ENCODE measurements around the gene SLC16A2.

The SLC16A2 gene

DNA sequence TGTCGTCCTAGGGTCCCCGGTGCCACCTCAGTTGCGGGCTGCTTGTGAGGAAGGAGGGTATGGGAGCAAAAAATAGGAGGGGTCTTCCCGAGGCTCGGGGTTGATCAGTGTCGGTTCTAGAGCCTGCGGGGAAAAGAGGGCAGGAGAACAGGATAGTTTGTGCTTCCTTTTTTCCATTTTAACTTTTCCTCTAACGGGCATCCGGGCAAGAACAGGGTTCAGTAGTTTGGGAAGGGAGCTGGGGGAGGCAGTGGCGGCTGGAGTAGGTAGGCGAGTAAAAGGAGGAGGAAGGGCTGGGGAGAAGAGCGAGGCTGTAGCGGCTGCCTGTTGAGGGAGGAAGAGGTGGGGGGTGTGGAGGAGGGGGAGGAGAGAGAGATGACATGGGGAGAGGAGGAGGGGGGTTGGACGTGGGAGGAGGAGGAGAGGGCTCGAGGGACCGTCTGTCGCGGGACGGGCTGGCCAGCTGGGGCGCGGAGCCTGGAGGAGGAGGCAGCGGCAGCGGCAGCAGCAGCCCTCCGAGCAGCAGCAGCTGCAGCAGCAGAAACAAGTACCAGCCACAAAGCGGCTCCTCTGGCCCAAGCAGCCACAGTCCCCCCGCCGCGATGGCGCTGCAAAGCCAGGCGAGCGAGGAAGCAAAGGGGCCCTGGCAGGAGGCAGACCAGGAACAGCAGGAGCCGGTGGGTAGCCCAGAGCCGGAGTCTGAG, at the start of gene SLC16A2:
Gene SLC16A2, plus strand, starts transcription at position 458 of the 704 bp plus-strand sequence. Its CDS starts 145 bp downstream, at position 603.
- peak within 1 kb of the TSS; percentile 71 for H3K9ac ChIP-seq (ENCODE audit: low read length)
- peaks cover 18% of the 10 kb centered on the region; the same call in 1 of the 2 replicates for H3K27me3 ChIP-seq (ENCODE audit: control insufficient read depth, insufficient read depth, low read length)
- no peaks in the 10 kb centered on the region for H3K9me3 ChIP-seq (ENCODE audit: control insufficient read depth, insufficient read depth, low read depth, low read length)
- H3K27ac ChIP-seq (ENCODE audit: low read depth, low read length) = peak within 1 kb of the TSS; percentile 58; the same call in 1 of the 2 replicates
- H3K36me3 ChIP-seq (ENCODE audit: control insufficient read depth, insufficient read depth, low read length) = no peaks in the 10 kb centered on the region
- H3K4me3 ChIP-seq (ENCODE audit: low read depth, low read length) = peak within 1 kb of the TSS; percentile 80
- peaks cover 20% of the 10 kb centered on the region for H3K4me1 ChIP-seq (ENCODE audit: control insufficient read depth, insufficient read depth, low read length)

DNA sequence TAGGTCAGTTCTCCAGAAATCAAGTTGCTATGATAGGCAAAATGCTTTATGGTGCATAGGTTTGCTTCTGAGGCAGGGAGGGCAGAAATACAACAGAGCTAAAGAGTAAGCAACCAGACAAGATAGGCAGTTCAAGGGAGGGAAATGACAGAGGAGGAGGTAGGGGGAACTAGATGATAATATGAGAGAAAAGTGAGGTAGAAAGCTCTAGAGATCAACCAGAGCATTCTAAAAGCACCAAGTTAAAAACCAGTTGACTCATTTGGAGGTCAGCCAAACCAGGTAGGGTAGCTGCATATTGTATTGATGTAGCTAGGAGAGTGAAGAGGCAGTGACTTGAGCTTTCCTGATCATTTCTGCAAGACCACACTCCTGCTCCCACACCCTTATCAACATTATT, 49.0 kb upstream of the SLC16A2 start:
- H3K27ac ChIP-seq (ENCODE audit: low read depth, low read length) = no peak overlapping the region
- H3K27me3 ChIP-seq (ENCODE audit: control insufficient read depth, insufficient read depth, low read length) = peaks cover 15% of the 10 kb centered on the region; the same call in 1 of the 2 replicates
- H3K9ac ChIP-seq (ENCODE audit: low read length) = no peak overlapping the region
- no peaks in the 10 kb centered on the region for H3K4me1 ChIP-seq (ENCODE audit: control insufficient read depth, insufficient read depth, low read length)
- H3K9me3 ChIP-seq (ENCODE audit: control insufficient read depth, insufficient read depth, low read depth, low read length) = peaks cover 2% of the 10 kb centered on the region; the same call in 1 of the 2 replicates
- H3K4me3 ChIP-seq (ENCODE audit: low read depth, low read length) = no peak overlapping the region
- no peaks in the 10 kb centered on the region for H3K36me3 ChIP-seq (ENCODE audit: control insufficient read depth, insufficient read depth, low read length)

DNA sequence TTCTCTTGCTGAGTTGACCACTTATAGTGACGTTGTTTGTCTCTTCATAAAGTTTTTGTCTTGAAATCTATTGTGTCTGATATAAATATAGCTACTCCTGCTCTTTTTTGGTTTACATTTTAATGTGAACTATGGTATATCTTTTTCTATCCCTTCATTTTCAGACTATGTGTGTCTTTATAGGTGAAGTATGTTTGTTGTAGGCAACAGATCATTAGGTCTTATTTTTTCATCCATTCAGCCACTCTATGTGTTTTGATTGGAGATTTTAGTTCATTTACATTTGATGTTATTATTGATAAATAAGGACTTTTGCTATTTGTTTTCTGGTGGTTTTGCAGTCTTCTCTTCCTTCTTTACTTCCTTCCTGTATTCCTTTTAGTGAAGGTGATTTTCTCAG, 44.0 kb upstream of the SLC16A2 start:
- Histone ChIP-seq H3K4me3 (ENCODE audit: low read depth, low read length) (no peak overlapping the region), H3K9me3 (ENCODE audit: control insufficient read depth, insufficient read depth, low read depth, low read length) (no peaks in the 10 kb centered on the region), H3K27me3 (ENCODE audit: control insufficient read depth, insufficient read depth, low read length) (peaks cover 4% of the 10 kb centered on the region; the same call in 1 of the 2 replicates), H3K9ac (ENCODE audit: low read length) (no peak overlapping the region), H3K27ac (ENCODE audit: low read depth, low read length) (no peak overlapping the region), H3K4me1 (ENCODE audit: control insufficient read depth, insufficient read depth, low read length) (peaks cover 4% of the 10 kb centered on the region; the same call in 1 of the 2 replicates), H3K36me3 (ENCODE audit: control insufficient read depth, insufficient read depth, low read length) (no peaks in the 10 kb centered on the region)

DNA sequence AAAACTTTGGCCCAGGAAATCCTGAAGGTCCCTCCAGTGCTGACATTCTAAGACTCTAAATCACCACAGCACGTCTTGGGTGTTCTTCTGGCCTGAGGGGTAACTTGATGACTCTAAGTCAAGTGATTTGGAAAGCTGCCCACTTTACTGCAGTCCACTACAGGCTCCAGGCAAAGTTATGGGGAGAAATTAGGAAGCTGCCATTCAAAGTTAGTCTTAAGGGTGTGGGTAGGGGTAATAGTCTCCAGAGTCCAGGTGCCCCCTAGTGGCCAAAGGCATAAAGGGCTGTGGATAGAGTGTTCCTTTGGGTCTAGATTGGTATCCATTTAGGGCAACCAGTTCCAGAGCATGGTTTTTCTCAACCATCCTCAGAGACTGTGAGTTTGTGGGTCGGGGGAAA, 38.7 kb upstream of the SLC16A2 start:
- Histone ChIP-seq H3K27me3 (ENCODE audit: control insufficient read depth, insufficient read depth, low read length) (no peaks in the 10 kb centered on the region), H3K36me3 (ENCODE audit: control insufficient read depth, insufficient read depth, low read length) (no peaks in the 10 kb centered on the region), H3K27ac (ENCODE audit: low read depth, low read length) (no peak overlapping the region), H3K4me3 (ENCODE audit: low read depth, low read length) (no peak overlapping the region), H3K9ac (ENCODE audit: low read length) (peak overlapping the region; percentile 5), H3K4me1 (ENCODE audit: control insufficient read depth, insufficient read depth, low read length) (peaks cover 8% of the 10 kb centered on the region), H3K9me3 (ENCODE audit: control insufficient read depth, insufficient read depth, low read depth, low read length) (no peaks in the 10 kb centered on the region)

DNA sequence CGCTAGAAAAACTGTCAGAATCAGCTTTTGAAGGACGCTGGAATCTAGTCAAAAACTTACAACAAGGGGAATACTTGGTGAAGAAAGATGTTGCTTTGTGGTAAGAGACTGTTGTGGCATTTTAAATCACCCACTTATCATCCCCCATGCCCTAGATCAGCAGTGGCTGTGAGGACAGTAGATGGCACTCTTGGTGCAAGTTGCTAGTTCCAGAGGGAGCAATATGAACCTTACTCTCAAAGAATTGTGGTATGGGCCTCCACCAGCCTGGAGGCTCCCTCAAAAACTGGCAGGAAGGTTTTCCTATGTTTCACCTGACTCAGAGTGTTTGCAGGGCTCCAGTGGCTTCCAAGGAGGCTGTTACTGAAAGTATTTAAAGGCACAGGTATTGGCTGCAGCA, 37.7 kb upstream of the SLC16A2 start:
- H3K9ac ChIP-seq (ENCODE audit: low read length) = no peak overlapping the region
- no peak overlapping the region for H3K4me3 ChIP-seq (ENCODE audit: low read depth, low read length)
- no peaks in the 10 kb centered on the region for H3K9me3 ChIP-seq (ENCODE audit: control insufficient read depth, insufficient read depth, low read depth, low read length)
- no peaks in the 10 kb centered on the region for H3K27me3 ChIP-seq (ENCODE audit: control insufficient read depth, insufficient read depth, low read length)
- no peaks in the 10 kb centered on the region for H3K36me3 ChIP-seq (ENCODE audit: control insufficient read depth, insufficient read depth, low read length)
- no peak overlapping the region for H3K27ac ChIP-seq (ENCODE audit: low read depth, low read length)
- peaks cover 8% of the 10 kb centered on the region for H3K4me1 ChIP-seq (ENCODE audit: control insufficient read depth, insufficient read depth, low read length)

DNA sequence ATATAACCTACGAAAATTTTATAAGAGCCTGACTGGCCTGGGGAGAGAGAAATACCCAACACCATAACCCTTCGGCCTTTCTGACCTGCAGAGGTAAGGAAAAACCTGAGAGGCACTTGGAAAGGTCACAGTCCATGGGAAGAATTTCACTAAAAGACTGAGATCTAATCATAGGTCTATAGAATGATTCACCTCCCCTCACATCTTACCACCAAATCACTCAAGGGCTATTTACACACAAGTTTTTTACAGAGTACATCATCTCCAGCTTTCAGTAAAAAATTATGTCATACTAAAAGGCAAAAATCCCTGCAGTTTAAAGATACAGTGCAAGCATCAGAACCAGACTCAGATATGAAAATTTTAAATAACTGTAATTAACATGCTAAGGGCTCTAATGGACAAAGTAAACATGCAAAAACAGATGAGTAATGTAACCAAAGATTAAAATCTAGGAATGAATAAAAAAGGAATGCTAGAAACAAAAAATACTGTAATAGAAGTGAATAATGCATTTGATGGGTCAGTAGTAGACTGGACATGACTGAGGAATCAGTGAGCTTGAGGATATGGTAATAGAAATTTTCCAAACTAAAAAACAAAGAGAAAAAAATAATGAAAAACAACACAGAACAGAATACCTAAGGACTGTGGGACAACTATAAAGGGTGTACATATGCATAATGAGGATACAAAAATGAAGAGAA, 32.1 kb upstream of the SLC16A2 start:
- Histone ChIP-seq H3K4me1 (ENCODE audit: control insufficient read depth, insufficient read depth, low read length) (no peaks in the 10 kb centered on the region), H3K36me3 (ENCODE audit: control insufficient read depth, insufficient read depth, low read length) (no peaks in the 10 kb centered on the region), H3K4me3 (ENCODE audit: low read depth, low read length) (no peak overlapping the region), H3K9me3 (ENCODE audit: control insufficient read depth, insufficient read depth, low read depth, low read length) (no peaks in the 10 kb centered on the region), H3K9ac (ENCODE audit: low read length) (no peak overlapping the region), H3K27me3 (ENCODE audit: control insufficient read depth, insufficient read depth, low read length) (no peaks in the 10 kb centered on the region), H3K27ac (ENCODE audit: low read depth, low read length) (no peak overlapping the region)

DNA sequence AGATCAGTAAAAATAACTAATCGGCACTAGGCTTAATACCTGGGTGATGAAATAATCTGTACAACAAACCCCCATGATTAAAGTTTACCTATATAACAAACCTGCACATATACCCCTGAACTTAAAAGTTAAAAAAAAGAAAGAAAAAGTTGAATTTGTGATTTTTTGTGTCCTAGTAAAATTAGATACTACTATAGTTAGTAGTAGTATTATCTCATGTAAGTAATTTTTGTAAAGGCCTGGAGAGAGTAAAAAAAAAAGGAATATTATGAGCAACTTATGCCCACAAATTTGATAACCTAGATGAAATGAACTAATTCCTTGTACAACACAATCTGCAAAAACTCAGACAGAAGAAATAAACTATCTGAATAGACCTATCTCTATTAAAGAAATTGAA, 25.7 kb upstream of the SLC16A2 start:
- H3K27me3 ChIP-seq (ENCODE audit: control insufficient read depth, insufficient read depth, low read length) = no peaks in the 10 kb centered on the region; the same call in 1 of the 2 replicates
- no peaks in the 10 kb centered on the region for H3K36me3 ChIP-seq (ENCODE audit: control insufficient read depth, insufficient read depth, low read length)
- H3K4me3 ChIP-seq (ENCODE audit: low read depth, low read length) = no peak overlapping the region
- no peak overlapping the region for H3K9ac ChIP-seq (ENCODE audit: low read length)
- H3K27ac ChIP-seq (ENCODE audit: low read depth, low read length) = no peak overlapping the region
- H3K9me3 ChIP-seq (ENCODE audit: control insufficient read depth, insufficient read depth, low read depth, low read length) = no peaks in the 10 kb centered on the region
- no peaks in the 10 kb centered on the region for H3K4me1 ChIP-seq (ENCODE audit: control insufficient read depth, insufficient read depth, low read length)

DNA sequence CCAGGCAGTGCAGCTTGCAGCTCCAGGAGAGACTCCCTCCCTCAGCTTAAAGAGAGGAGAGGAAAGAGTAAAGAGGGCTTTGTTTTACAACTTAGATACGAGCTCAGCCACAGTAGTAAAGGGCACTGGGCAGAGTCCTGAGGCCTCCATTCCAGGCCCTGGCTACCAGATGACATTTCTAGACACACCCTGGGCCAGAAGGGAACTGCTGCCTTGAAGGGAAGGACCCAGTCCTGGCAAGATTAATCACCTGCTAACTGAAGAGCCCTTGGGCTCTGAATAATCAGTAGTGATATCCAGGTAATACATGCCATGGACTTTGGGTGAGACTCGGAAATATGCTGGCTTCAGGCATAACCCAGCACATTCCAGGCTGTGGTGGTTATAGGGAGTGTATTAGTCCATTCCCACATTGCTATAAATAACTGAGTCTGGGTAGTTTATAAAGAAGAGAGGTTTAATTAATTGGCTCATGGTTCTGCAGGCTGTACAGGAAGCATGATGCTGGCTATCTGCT, 15.3 kb upstream of the SLC16A2 start:
- Histone ChIP-seq H3K36me3 (ENCODE audit: control insufficient read depth, insufficient read depth, low read length) (no peaks in the 10 kb centered on the region), H3K27ac (ENCODE audit: low read depth, low read length) (no peak overlapping the region), H3K9ac (ENCODE audit: low read length) (no peak overlapping the region), H3K4me1 (ENCODE audit: control insufficient read depth, insufficient read depth, low read length) (no peaks in the 10 kb centered on the region), H3K4me3 (ENCODE audit: low read depth, low read length) (no peak overlapping the region), H3K9me3 (ENCODE audit: control insufficient read depth, insufficient read depth, low read depth, low read length) (no peaks in the 10 kb centered on the region), H3K27me3 (ENCODE audit: control insufficient read depth, insufficient read depth, low read length) (peaks cover 7% of the 10 kb centered on the region; the same call in 1 of the 2 replicates)

DNA sequence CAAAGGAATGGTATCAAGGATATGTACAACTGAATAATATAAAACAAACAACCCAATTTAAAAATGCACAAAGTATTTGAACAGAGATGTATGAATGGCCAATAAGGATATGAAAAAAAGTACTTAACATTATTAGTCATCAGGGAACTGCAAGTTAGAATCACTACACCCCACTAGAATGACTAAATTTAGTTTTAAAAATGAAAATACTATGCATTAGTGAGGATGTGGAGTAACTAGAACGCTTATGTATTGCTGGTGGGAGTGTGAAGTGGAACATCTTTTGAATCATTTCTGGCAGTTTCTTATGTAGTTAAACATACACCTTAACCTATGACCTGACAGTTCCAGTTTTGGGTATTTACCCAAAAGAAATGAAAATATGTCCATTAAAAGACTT, 13.0 kb upstream of the SLC16A2 start:
- Histone ChIP-seq H3K27me3 (ENCODE audit: control insufficient read depth, insufficient read depth, low read length) (no peaks in the 10 kb centered on the region), H3K9me3 (ENCODE audit: control insufficient read depth, insufficient read depth, low read depth, low read length) (peaks cover 4% of the 10 kb centered on the region), H3K36me3 (ENCODE audit: control insufficient read depth, insufficient read depth, low read length) (no peaks in the 10 kb centered on the region), H3K4me3 (ENCODE audit: low read depth, low read length) (no peak overlapping the region), H3K27ac (ENCODE audit: low read depth, low read length) (no peak overlapping the region), H3K4me1 (ENCODE audit: control insufficient read depth, insufficient read depth, low read length) (no peaks in the 10 kb centered on the region), H3K9ac (ENCODE audit: low read length) (no peak overlapping the region)

DNA sequence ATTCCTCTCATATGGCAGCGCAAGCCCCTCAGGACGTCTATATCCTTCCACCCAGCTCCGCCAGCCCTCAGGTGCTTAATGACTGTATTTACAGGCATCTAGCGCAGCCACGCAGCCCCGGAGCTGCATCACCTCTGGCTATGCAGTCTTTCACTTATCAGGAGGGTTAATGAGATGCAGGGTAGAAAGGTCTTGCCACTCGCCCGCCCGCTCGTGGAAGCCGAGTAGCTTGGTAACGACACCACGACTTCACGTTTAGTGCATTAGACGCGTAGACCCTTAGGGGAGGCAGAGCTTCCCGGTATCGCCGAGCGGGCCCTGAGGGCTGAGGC, 1.5 kb upstream of the SLC16A2 start:
- peak overlapping the region; percentile 80 for H3K4me3 ChIP-seq (ENCODE audit: low read depth, low read length)
- peaks cover 20% of the 10 kb centered on the region for H3K4me1 ChIP-seq (ENCODE audit: control insufficient read depth, insufficient read depth, low read length)
- no peaks in the 10 kb centered on the region for H3K36me3 ChIP-seq (ENCODE audit: control insufficient read depth, insufficient read depth, low read length)
- no peaks in the 10 kb centered on the region for H3K9me3 ChIP-seq (ENCODE audit: control insufficient read depth, insufficient read depth, low read depth, low read length)
- peak overlapping the region; percentile 68 for H3K9ac ChIP-seq (ENCODE audit: low read length)
- H3K27ac ChIP-seq (ENCODE audit: low read depth, low read length) = no peak overlapping the region; the same call in 1 of the 2 replicates
- H3K27me3 ChIP-seq (ENCODE audit: control insufficient read depth, insufficient read depth, low read length) = peaks cover 18% of the 10 kb centered on the region; the same call in 1 of the 2 replicates
